ENCODE results near the gene KIF13A. TPM values are rescaled to one million over a fixed set of nuclear protein-coding genes. Genes with fewer than 3 reads are reported as not detected.
"Not testable (repeated sequence)": the region's sequence is repeated elsewhere in the genome, so short reads cannot be mapped to it uniquely, and the experiment has no call there.

The KIF13A gene
- total and polyA plus RNA-seq, 3 donors from 2014 or later, result 20.8 to 28.7 (median 27.7) TPM

GRCh38 chr6:17984812-17985670, 2.4 kb downstream of the KIF13A start:
- no peaks in the 10 kb centered on the region for H3K27me3 ChIP-seq
- H3K27ac ChIP-seq, result no peak overlapping the region
- TF ChIP-seq POLR2A (IDR thresholded peaks at IDR 0.05) (no peak), CTCF (IDR thresholded peaks at IDR 0.05) (no peak)
- DNase-seq, result no peak
- peaks cover 8% of the 10 kb centered on the region for H3K4me1 ChIP-seq
- no peaks in the 10 kb centered on the region for H3K9me3 ChIP-seq
- H3K4me3 ChIP-seq, result no peak overlapping the region
- H3K36me3 ChIP-seq (ENCODE audit: low read depth, missing control alignments), result no peaks in the 10 kb centered on the region
- WGBS, 2 donors, result 13 to 16% methylated on average over 11 of the region's 11 CpGs
- intact Hi-C loops (cut with DNase I; ENCODE audit: low total_unique reads), result no loop called here

DNA sequence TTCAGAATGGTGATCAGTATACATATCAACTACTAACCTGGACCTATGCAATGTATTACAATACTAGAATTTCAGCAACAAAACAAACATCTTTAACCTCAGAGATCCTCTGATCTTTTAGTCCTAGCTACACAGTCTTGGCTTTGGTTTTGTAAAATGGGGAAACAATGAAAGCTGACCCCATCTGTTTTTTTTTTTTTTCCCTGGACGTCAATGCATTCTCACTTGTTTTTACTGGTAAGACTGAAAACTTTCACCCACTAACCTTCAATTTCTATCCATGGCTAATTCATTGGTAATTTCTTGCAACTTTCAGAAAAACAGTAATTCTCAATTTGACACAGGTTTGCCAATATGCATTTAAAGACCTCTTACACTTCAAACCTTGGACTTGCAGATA, 3.0 kb downstream of the KIF13A start:
- peaks cover 8% of the 10 kb centered on the region for H3K4me1 ChIP-seq
- H3K27me3 ChIP-seq, result no peaks in the 10 kb centered on the region
- intact Hi-C loops (cut with DNase I; ENCODE audit: low total_unique reads), result no loop called here
- no peak overlapping the region for H3K27ac ChIP-seq
- no peaks in the 10 kb centered on the region for H3K36me3 ChIP-seq (ENCODE audit: low read depth, missing control alignments)
- H3K9me3 ChIP-seq, result no peaks in the 10 kb centered on the region
- no peak for TF ChIP-seq POLR2A (IDR thresholded peaks at IDR 0.05)
- no peak for TF ChIP-seq CTCF (IDR thresholded peaks at IDR 0.05)
- no peak overlapping the region for H3K4me3 ChIP-seq
- WGBS, 2 donors, result 5 to 12% methylated on average over 1 of the region's 1 CpG
- no peak for DNase-seq

GRCh38 chr6:17983730-17984129, 3.7 kb downstream of the KIF13A start:
- Histone ChIP-seq H3K4me1 (peaks cover 8% of the 10 kb centered on the region), H3K9me3 (no peaks in the 10 kb centered on the region), H3K4me3 (no peak overlapping the region), H3K27me3 (no peaks in the 10 kb centered on the region), H3K36me3 (ENCODE audit: low read depth, missing control alignments) (no peaks in the 10 kb centered on the region), H3K27ac (no peak overlapping the region)
- TF ChIP-seq POLR2A (IDR thresholded peaks at IDR 0.05), result no peak
- TF ChIP-seq CTCF (IDR thresholded peaks at IDR 0.05), result no peak
- intact Hi-C loops (cut with DNase I; ENCODE audit: low total_unique reads), result no loop called here
- 82 to 86% methylated on average over 2 of the region's 2 CpGs for WGBS, 2 donors
- no peak for DNase-seq

GRCh38 chr6:17980329-17980728, 7.1 kb downstream of the KIF13A start:
- Histone ChIP-seq H3K4me3 (no peak overlapping the region), H3K36me3 (ENCODE audit: low read depth, missing control alignments) (no peaks in the 10 kb centered on the region), H3K4me1 (peaks cover 8% of the 10 kb centered on the region), H3K9me3 (no peaks in the 10 kb centered on the region), H3K27ac (no peak overlapping the region), H3K27me3 (no peaks in the 10 kb centered on the region)
- WGBS, 2 donors, result 91% methylated on average over 3 to 4 of the region's 4 CpGs
- intact Hi-C loops (cut with DNase I; ENCODE audit: low total_unique reads), result no loop called here
- no peak for TF ChIP-seq POLR2A (IDR thresholded peaks at IDR 0.05)
- DNase-seq, result no peak

DNA sequence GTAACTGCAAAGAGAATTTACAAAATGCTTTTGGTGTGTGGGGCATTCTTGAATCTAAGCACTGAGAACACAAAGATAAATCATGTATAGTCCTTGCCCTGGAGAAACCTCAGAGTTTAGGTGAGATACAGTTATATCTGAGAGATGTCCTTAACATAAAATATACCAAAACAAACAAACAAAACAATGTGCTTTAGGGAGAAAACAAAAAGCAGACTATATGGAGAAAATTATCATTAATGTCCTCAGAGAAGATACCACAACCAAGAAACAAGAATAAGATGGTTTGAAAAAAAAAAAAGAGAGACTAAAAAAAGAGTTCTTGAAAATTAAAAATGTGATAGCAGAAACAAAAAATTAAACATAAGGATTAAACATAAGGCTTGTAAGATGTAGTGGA, 8.0 kb downstream of the KIF13A start:
- no peak overlapping the region for H3K4me3 ChIP-seq
- H3K9me3 ChIP-seq, result no peaks in the 10 kb centered on the region
- TF ChIP-seq POLR2A (IDR thresholded peaks at IDR 0.05) (no peak), CTCF (IDR thresholded peaks at IDR 0.05) (no peak)
- H3K4me1 ChIP-seq, result no peaks in the 10 kb centered on the region
- H3K27ac ChIP-seq, result no peak overlapping the region
- DNase-seq, result no peak
- no peaks in the 10 kb centered on the region for H3K36me3 ChIP-seq (ENCODE audit: low read depth, missing control alignments)
- no peaks in the 10 kb centered on the region for H3K27me3 ChIP-seq
- intact Hi-C loops (cut with DNase I; ENCODE audit: low total_unique reads), result no loop called here

DNA sequence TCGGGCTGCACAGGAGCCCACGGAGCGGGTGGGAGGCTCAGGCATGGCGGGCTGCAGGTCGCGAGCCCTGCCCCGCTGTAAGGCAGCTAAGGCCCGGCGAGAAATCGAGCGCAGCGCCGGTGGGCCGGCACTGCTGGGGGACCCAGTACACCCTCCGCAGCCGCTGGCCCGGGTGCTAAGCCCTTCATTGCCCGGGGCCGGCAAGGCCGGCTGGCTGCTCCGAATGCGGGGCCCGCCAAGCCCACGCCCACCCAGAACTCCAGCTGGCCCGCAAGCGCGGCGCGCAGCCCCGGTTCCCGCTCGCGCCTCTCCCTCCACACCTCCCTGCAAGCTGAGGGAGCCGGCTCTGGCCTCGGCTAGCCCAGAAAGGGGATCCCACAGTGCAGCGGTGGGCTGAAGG, 11.2 kb downstream of the KIF13A start:
- H3K9me3 ChIP-seq; intact Hi-C loops (cut with DNase I; ENCODE audit: low total_unique reads); H3K27me3 ChIP-seq; DNase-seq; H3K36me3 ChIP-seq (ENCODE audit: low read depth, missing control alignments); H3K4me1 ChIP-seq; H3K27ac ChIP-seq: not testable (repeated sequence)
- peak overlapping the region; percentile 13 to 54 for H3K4me3 ChIP-seq
- WGBS, 2 donors, result 74 to 82% methylated on average over 22 to 28 of the region's 36 CpGs
